Caco-2 (cell line): ENCODE measurements around the gene GSDME. TPM values are rescaled to one million over a fixed set of nuclear protein-coding genes. Genes with fewer than 3 reads are reported as not detected.
A peak's percentile ranks its signal among the peaks of the same experiment; 100 is the strongest.

ENCODE experiments used
- BruUV-seq: library from RNA; stranded (reverse); fragments of 400-500 nt; replicated peaks from 2 replicates; lab custom pipeline; 2021; lab: Mats Ljungman, UMichigan
- CTCF ChIA-PET: fragments of 300-600 bp; sonication (Branson Sonifier 250); formaldehyde crosslinking; loops from one replicate; lab custom pipeline; 2022; ENCODE audit warnings: antibody characterized with exemption; lab: Charles Lee
- POLR2A ChIA-PET: fragments of 300-600 bp; sonication (Branson Sonifier 250); formaldehyde crosslinking; loops from one replicate; lab custom pipeline; 2022; ENCODE audit warnings: antibody characterized with exemption; lab: Charles Lee
- DNase-seq, 2 experiments: peaks; one replicate each; pipeline versions ENCODE4 v3.0.0 to v3.0.0-alpha.2; 2020 to 2022
- H3K27me3 ChIP-seq: replicated peaks from 2 replicates; pipeline ENCODE4 v1.6.0; 2011; ENCODE audit warnings: low read length; ENCODE audit not compliant: control insufficient read depth, insufficient read depth
- H3K36me3 ChIP-seq: 2 replicates; pipeline ENCODE4 v1.5.1; 2011; ENCODE audit warnings: low read length; ENCODE audit not compliant: control insufficient read depth, insufficient read depth
- H3K4me1 ChIP-seq: fragments of 250-450 bp; sonication (Bioruptor Pico); 2 replicates; pipeline ENCODE4 v1.5.1; 2020; ENCODE audit warnings: mild to moderate bottlenecking
- H3K4me3 ChIP-seq: 2 replicates; pipeline ENCODE4 v1.5.1; 2011; ENCODE audit warnings: low read depth, mild to moderate bottlenecking, control low read depth, low read length
- H3K9me3 ChIP-seq: fragments of 250-450 bp; sonication (Bioruptor Pico); 2 replicates; pipeline ENCODE4 v1.5.1; 2020; ENCODE audit warnings: mild to moderate bottlenecking, moderate library complexity
- H3K27ac Mint-ChIP-seq: one replicate; pipeline ENCODE4 v1.8.0; 2022; ENCODE audit warnings: mixed read lengths; ENCODE audit not compliant: unreplicated experiment
- H3K27me3 Mint-ChIP-seq: one replicate; pipeline ENCODE4 v1.8.0; 2022; ENCODE audit warnings: mixed read lengths; ENCODE audit not compliant: insufficient read depth, unreplicated experiment
- H3K36me3 Mint-ChIP-seq: one replicate; pipeline ENCODE4 v1.8.0; 2022; ENCODE audit warnings: mild to moderate bottlenecking, mixed read lengths; ENCODE audit not compliant: insufficient read depth, unreplicated experiment
- H3K4me1 Mint-ChIP-seq: one replicate; pipeline ENCODE4 v1.8.0; 2022; ENCODE audit warnings: low read depth, mixed read lengths; ENCODE audit not compliant: unreplicated experiment
- H3K4me3 Mint-ChIP-seq: one replicate; pipeline ENCODE4 v1.8.0; 2022; ENCODE audit warnings: mild to moderate bottlenecking, moderate library complexity, mixed read lengths; ENCODE audit not compliant: unreplicated experiment
- H3K9me3 Mint-ChIP-seq: one replicate; pipeline ENCODE4 v1.8.0; 2022; ENCODE audit warnings: mixed read lengths; ENCODE audit not compliant: unreplicated experiment
- CTCF ChIP-seq, 2 experiments: fragments of 200-600 bp in 1 of 2; IDR thresholded peaks; 1 replicate in 1 of 2; 2 replicates in 1 of 2; pipeline versions ENCODE4 v1.5.1 to v1.8.0; 2011 to 2022; ENCODE audit warnings: antibody characterized with exemption in 1 of 2, control low read depth in 1 of 2, inconsistent platforms in 1 of 2, low read depth in 1 of 2, low read length in 1 of 2, mild to moderate bottlenecking in 1 of 2, moderate library complexity in 1 of 2; ENCODE audit not compliant: insufficient read depth in 1 of 2, severe bottlenecking in 1 of 2, unreplicated experiment in 1 of 2
- intact Hi-C: fragments of 100-400 bp; cut with micrococcal nuclease; formaldehyde crosslinking; loops from one replicate; pipeline ENCODE4 v1.10.0; 2022; ENCODE audit not compliant: unreplicated experiment
- total RNA-seq: library from RNA; stranded (reverse); gene quantifications from 2 replicates; pipeline ENCODE4 v1.2.3, GENCODE V29; 2022

GSDME gene
- total RNA-seq, 1 experiment from 2014 or later, result 35.2 TPM

DNA sequence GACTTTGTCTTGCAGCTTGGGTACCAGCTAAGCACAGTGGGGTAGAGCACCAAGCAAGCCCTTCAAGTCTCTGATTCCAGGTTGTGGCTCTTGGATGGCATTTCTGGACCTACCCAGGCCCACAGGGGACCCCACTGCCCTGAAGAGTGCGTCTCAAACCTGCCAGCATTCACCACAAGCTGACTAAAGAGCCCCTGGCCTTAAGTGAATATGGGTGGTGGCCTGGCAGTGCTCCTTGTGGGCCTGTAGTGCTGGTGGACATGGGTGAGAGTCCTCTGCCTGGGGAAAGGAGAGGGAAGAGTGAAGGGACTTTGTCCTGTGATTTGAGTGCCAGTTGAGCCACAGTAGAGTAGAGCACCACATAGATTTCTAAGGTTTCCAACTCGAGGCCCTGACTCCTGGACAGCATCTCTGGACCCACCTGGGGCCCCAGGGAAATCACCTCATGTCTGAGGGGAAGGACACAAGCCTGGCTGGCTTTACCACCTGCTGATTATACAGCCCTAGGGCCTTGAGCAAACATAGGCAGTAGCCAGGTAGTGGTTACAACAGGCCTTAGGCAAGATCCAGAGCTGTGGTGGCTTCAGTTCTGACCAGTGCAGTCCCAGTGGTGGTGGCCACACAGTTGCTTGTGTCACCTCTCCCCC, 23.7 kb downstream of the GSDME start:
- intact Hi-C loops, result no loop called here
- Histone ChIP-seq H3K36me3 (no peaks in the 10 kb centered on the region; the same call in 1 of the 2 replicates), H3K27me3 (no peaks in the 10 kb centered on the region), H3K9me3 (peaks cover 2% of the 10 kb centered on the region), H3K4me1 (peaks cover 31% of the 10 kb centered on the region), H3K4me3 (no peak overlapping the region)
- ChIA-PET CTCF (interaction anchor here (0.6 kb wide), 1 partner anchor 69 kb away, joined by 3 read pairs; no protein-coding TSS in a partner anchor), POLR2A (no interaction called here)
- H3K4me1 Mint-ChIP-seq, result peaks cover 29% of the 10 kb centered on the region
- peak overlapping the region; percentile 74 for H3K27ac Mint-ChIP-seq
- peaks cover 12% of the 10 kb centered on the region for H3K36me3 Mint-ChIP-seq
- TF ChIP-seq CTCF (IDR thresholded peaks at IDR 0.05; ENCODE audit: insufficient read depth in 1 of 2, low read depth in 1 of 2, low read length in 1 of 2, severe bottlenecking in 1 of 2, unreplicated experiment in 1 of 2), result no peak
- peak; percentile 37 to 68 for DNase-seq
- no peak overlapping the region for H3K4me3 Mint-ChIP-seq
- BruUV-seq, result no TSS peak
- peaks cover 2% of the 10 kb centered on the region for H3K9me3 Mint-ChIP-seq
- no peaks in the 10 kb centered on the region for H3K27me3 Mint-ChIP-seq

DNA sequence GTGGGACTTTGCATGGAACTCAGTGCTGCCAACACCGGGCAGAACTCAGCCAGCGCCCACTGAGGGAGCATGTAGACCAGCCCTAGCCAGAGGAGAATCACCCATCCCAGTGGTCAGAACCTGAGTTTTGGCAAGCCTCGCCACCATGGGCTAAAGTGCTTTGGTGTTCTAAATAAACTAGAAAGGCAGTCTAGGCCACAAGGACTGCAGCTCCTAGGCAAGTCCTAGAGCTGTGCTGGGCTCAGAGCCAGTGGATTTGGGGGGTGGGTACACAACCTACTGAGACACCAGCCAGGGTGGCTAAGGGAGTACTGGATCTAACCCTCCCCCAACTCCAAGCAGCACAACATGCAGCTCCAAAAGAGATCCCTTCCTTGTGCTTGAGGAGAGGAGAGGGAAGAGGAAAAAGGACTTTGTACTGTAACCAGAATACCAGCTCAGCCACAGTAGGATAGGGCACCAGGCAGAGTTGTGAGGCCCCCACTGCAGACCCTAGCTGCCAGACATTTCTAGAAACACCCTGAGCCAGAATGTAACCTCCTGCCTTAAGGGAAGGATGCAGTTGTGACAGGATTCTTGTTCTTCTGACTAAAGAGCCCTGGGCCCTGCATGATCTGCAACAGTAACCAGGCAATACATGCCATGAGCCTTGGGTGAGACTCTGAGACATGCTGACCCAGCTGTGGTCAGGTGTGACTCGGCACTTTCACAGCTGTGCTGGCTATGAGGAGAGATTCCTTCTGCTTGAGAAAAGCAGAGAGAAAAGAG, 24.4 kb downstream of the GSDME start:
- no peaks in the 10 kb centered on the region; the same call in 1 of the 2 replicates for H3K36me3 ChIP-seq
- Mint-ChIP-seq H3K36me3 (peaks cover 12% of the 10 kb centered on the region), H3K4me3 (no peak overlapping the region), H3K27me3 (no peaks in the 10 kb centered on the region), H3K4me1 (peaks cover 29% of the 10 kb centered on the region), H3K27ac (peak overlapping the region; percentile 74), H3K9me3 (no peaks in the 10 kb centered on the region)
- ChIA-PET CTCF (no interaction called here), POLR2A (no interaction called here)
- intact Hi-C loops, result no loop called here
- H3K4me1 ChIP-seq, result peaks cover 31% of the 10 kb centered on the region
- H3K4me3 ChIP-seq, result no peak overlapping the region
- DNase-seq, result peak; percentile 44 to 65
- BruUV-seq, result no TSS peak
- TF ChIP-seq CTCF (IDR thresholded peaks at IDR 0.05; ENCODE audit: insufficient read depth in 1 of 2, low read depth in 1 of 2, low read length in 1 of 2, severe bottlenecking in 1 of 2, unreplicated experiment in 1 of 2), result no peak
- no peaks in the 10 kb centered on the region for H3K27me3 ChIP-seq
- H3K9me3 ChIP-seq, result no peaks in the 10 kb centered on the region

GRCh38 chr7:24731313-24731712, 26.0 kb downstream of the GSDME start:
- POLR2A ChIA-PET, result no interaction called here
- no peaks in the 10 kb centered on the region; the same call in 1 of the 2 replicates for H3K36me3 ChIP-seq

More at GRCh38 chr7:24731313-24731712, 26.0 kb downstream of the GSDME start:
- intact Hi-C loops, result no loop called here
- Mint-ChIP-seq H3K4me1 (peaks cover 27% of the 10 kb centered on the region), H3K27ac (no peak overlapping the region), H3K9me3 (no peaks in the 10 kb centered on the region), H3K4me3 (no peak overlapping the region), H3K36me3 (peaks cover 7% of the 10 kb centered on the region), H3K27me3 (no peaks in the 10 kb centered on the region)
- BruUV-seq, result no TSS peak
- CTCF ChIA-PET, result no interaction called here
- peaks cover 31% of the 10 kb centered on the region for H3K4me1 ChIP-seq
- H3K9me3 ChIP-seq, result no peaks in the 10 kb centered on the region
- no peak for TF ChIP-seq CTCF (IDR thresholded peaks at IDR 0.05; ENCODE audit: insufficient read depth in 1 of 2, low read depth in 1 of 2, low read length in 1 of 2, severe bottlenecking in 1 of 2, unreplicated experiment in 1 of 2)
- DNase-seq, result no peak
- no peak overlapping the region for H3K4me3 ChIP-seq
- H3K27me3 ChIP-seq, result no peaks in the 10 kb centered on the region
